Subcutaneous adipose tissue (tissue), 4 donors: ENCODE results near the gene MRGPRX3. TPM values are rescaled to one million over a fixed set of nuclear protein-coding genes. Genes with fewer than 3 reads are reported as not detected.

Experiments used
- CTCF ChIP-seq: fragments of 450-650 bp; IDR thresholded peaks from one replicate; pipeline ENCODE4 v1.5.1; 2016; ENCODE audit warnings: low read depth, mild to moderate bottlenecking, control low read depth, antibody characterized with exemption, moderate library complexity
- small RNA-seq: library from RNA; depleted of rRNA; stranded (forward); fragments of <200 nt; gene quantifications from one replicate; pipeline ENCODE3, GENCODE V24; 2016
- total RNA-seq, 4 donors: library from RNA; depleted of rRNA; stranded (reverse); fragments of >200 nt; gene quantifications; one replicate each; pipeline ENCODE4 v1.1.0, GENCODE V29; 2016

The MRGPRX3 gene
- total RNA-seq, 4 donors from 2014 or later, result not detected

GRCh38 chr11:18172666-18173065 lies 40.3 kb downstream of the MRGPRX3 start, which contains the start of gene MRGPRX4:
Gene MRGPRX4, plus strand, starts transcription at chr11:18172837. Its CDS starts 420 bp downstream, at chr11:18173257.
- no peak for TF ChIP-seq CTCF

- TF ChIP-seq CTCF, result no peak
Observed at GRCh38 chr11:18173225-18173866, 41.0 kb downstream of the MRGPRX3 start.

Small RNA genes within 50 kb of the gene (small RNA-seq; reads per million reads assigned to genes)
- not detected for gene HIGD1AP5

Other genes with a start within 250 kb of the MRGPRX3 start
- 10 to 100 TPM; 22.2 to 27.9 (median 26.1) TPM for gene SERGEF, start 119.5 kb upstream of the MRGPRX3 start, total RNA-seq
- gene TPH1, start 86.3 kb upstream of the MRGPRX3 start, total RNA-seq, result 1 to 10 TPM in 2 of 4 donors, under 1 TPM in 2; 0.17 to 1.6 (median 0.94) TPM
- gene SAAL1, start 26.5 kb upstream of the MRGPRX3 start, total RNA-seq, result 10 to 100 TPM; 10.8 to 15.6 (median 13.3) TPM
- gene MRGPRX4, start 40.3 kb downstream of the MRGPRX3 start, total RNA-seq, result not detected
- gene SAA4, start 104.2 kb downstream of the MRGPRX3 start, total RNA-seq, result 1 to 10 TPM in 2 of 4 donors, not detected in 2; 2.6 to 5.1 TPM
- gene SAA2, start 116.1 kb downstream of the MRGPRX3 start, total RNA-seq, result 100 to 1,000 TPM in 1 of 4 donors, 10 to 100 TPM in 2, 1 to 10 TPM in 1; 7.7 to 236 (median 71.9) TPM
- gene SAA1, start 133.7 kb downstream of the MRGPRX3 start, total RNA-seq, result 1,000 to 10,000 TPM in 1 of 4 donors, 100 to 1,000 TPM in 2, 10 to 100 TPM in 1; 72.0 to 1,133 (median 441) TPM
- 10 to 100 TPM; 17.1 to 35.1 (median 18.4) TPM for gene HPS5, start 189.6 kb downstream of the MRGPRX3 start, total RNA-seq
- 10 to 100 TPM; 50.7 to 80.4 (median 77.1) TPM for gene GTF2H1, start 190.0 kb downstream of the MRGPRX3 start, total RNA-seq